A172 (cell line): ENCODE measurements around the gene MYH10. TPM values are rescaled to one million over a fixed set of nuclear protein-coding genes. Genes with fewer than 3 reads are reported as not detected.

Experiments used
- DNase-seq: peaks from one replicate; pipeline ENCODE4 v3.0.0-alpha.2; 2015; ENCODE audit warnings: low spot score
- total RNA-seq: library from RNA; depleted of rRNA; stranded (reverse); fragments of >200 nt; shearing (Covaris generic); gene quantifications from 2 replicates; pipeline ENCODE4 v1.2.3, GENCODE V29; 2014

MYH10 gene
- total RNA-seq, 1 experiment from 2014 or later, result 72.1 TPM

GRCh38 chr17:8494506-8495111 is 135.9 kb downstream of the MYH10 start:
- DNase-seq, result no peak

DNA sequence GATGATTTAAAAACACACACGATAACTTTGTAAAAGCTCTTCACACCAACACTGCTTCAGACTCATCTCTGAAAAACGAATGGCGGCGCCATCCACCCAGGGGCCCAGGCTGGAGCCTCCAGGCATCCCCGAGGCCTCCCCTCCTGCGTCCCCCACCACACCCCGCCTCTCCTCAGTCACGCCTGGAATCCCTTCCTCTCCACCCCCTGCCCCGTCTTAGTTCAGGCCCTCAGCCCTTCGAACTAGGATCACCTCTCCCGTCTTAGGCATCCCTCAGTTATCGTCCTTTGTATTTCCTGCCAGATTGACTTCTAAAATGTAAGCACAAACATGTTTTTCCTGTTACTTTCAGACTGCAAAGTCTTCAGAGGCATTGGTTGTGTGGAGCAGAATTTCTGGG is 136.5 kb downstream of the MYH10 start:
- no peak for DNase-seq

- DNase-seq, result no peak
These were observed 138.4 kb downstream of the MYH10 start for GRCh38 chr17:8492121-8492520.

DNA sequence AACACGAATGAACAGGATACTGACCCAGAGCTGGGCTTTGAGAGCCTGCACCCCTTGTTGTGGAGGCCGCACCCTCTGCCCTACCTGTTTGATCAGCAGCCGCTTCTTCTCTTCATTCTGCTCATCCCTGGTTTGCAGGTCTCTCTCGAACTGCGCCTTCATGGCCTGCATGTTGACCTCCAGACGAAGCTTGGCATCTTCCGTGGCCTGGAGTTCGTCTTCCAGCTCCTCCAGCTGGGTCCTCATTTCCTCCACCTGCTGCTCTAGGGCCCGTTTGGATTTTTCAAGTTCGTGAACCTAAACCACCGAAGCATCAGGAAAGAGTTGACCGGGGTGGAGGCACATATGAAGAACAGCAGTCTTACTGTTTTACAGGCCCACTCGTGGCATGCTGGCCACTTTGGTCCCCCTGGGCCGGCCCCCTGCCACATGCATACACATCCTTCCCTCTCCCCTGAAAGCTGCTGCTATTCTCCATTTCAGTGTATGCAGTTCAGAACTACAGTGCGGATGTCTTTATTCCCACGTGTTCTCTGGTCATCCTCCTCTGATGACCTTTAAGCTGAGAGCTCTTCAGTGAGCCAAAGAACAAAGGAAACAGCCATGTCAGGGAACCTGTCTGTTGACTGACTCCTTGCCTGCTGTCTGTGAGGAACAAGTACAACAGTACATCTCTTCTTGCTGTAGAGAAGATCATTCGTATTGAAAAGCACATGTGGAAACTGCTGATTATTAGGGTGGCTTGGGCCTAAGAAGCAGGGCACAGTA is 140.1 kb downstream of the MYH10 start:
- DNase-seq, result no peak

DNA sequence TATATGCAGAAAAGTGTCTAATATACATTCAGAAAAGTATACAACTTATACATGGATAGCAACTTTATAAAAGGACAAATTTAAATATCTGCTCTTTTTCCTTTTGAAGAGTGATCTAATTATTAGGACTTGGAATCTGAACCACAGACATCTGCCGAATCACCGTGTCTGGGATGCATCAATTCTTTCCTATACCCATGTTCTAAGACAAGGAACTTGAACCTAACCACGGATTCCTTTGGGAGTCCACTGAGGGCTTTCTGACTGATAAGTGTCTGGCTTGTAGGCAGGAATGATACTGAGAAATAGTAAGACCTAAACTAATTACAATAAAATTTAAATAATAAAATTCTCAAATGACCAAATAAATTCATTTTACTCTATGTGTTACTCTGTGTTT is 140.7 kb downstream of the MYH10 start:
- no peak for DNase-seq

GRCh38 chr17:8488901-8489300 is 141.6 kb downstream of the MYH10 start:
- peak; percentile 88 for DNase-seq

DNA sequence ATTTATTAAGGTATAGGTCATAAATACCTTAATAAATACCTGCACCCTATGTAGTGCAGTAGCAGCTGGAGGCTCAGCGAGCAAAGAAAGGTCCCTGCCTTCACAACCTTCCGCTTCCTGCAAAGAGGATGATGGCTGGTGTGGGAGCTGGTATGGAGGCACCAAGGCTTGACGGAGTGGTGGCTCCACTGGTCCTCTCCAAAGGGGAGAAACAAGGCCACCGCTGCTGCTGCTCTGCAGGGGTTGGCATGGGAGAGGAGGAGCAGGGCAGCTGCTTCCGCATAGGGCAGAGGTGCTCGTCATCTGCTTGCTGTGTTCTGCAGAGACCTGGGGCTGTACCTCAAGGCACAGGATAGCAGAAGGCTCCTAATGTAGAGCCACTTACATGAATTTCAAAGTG is 142.0 kb downstream of the MYH10 start:
- DNase-seq, result no peak

GRCh38 chr17:8487743-8488142 is 142.8 kb downstream of the MYH10 start:
- DNase-seq, result no peak

DNA sequence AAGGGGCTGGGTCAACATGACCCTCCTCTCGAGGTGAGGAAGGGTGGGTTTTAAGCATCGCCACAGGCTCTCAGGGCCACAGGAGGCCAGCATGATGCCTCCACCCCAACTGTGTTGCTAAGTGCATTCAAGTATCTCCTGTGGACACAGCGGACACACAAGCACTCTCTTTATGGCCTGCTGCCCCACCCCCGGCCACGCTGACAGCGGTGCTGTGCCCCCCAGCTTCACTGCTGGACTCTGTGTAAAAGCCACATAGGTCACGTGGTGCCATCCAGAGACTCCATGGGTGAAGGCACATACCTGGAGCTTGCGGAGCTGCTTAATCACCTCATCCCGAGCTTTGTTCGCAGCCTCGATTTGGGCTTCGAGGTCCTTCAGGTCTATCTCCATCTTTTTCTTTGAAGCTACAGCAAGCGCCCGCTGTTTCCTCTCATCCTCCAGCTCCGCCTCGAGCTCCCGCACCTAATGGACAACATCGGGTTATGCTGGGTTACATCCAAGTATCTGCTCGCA is 143.3 kb downstream of the MYH10 start:
- no peak for DNase-seq

- DNase-seq, result no peak
These were observed 145.0 kb downstream of the MYH10 start for GRCh38 chr17:8485491-8485890.

- no peak for DNase-seq
These were observed 146.1 kb downstream of the MYH10 start for GRCh38 chr17:8484465-8484864.

DNA sequence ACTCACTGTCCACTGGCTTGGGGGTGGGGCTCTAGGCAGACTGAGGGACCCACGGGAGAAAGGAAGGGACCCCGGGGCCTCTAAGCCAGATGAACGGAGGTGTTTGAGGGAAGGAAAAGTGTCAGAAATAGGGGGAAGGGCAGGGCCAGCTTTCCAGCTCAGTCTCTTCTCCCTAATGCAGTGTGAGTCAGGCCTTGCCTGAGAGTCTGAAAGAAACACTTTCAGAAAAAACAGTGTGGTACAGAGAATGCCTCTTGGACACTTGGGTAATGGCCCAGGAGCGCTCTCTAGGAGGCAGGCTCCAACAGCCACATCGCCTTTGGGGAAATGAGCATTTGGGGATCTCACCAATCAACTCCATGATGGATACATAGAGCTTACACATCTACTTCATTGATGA is 148.0 kb downstream of the MYH10 start:
- no peak for DNase-seq

GRCh38 chr17:8481703-8482102 is 148.8 kb downstream of the MYH10 start:
- no peak for DNase-seq

DNA sequence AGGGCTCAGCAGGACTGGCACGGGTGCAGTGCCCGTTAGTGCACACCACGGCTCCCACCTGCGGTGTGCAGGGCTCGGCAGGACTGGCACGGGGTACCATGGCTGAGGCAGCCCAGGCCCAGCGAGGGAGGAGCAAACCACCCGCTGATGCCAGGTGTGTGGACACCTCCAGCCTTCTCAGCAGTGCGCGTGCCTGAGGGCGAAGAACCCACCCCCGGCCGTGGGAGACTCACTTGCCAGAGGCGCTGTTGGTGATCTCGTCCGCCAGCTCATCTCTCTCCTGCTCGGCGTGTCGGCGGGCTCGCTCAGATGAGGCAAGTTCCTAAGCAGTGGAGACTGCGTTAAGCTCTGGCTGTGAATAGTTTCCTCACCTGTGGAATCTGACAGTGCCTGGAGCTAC is 149.4 kb downstream of the MYH10 start:
- no peak for DNase-seq

DNA sequence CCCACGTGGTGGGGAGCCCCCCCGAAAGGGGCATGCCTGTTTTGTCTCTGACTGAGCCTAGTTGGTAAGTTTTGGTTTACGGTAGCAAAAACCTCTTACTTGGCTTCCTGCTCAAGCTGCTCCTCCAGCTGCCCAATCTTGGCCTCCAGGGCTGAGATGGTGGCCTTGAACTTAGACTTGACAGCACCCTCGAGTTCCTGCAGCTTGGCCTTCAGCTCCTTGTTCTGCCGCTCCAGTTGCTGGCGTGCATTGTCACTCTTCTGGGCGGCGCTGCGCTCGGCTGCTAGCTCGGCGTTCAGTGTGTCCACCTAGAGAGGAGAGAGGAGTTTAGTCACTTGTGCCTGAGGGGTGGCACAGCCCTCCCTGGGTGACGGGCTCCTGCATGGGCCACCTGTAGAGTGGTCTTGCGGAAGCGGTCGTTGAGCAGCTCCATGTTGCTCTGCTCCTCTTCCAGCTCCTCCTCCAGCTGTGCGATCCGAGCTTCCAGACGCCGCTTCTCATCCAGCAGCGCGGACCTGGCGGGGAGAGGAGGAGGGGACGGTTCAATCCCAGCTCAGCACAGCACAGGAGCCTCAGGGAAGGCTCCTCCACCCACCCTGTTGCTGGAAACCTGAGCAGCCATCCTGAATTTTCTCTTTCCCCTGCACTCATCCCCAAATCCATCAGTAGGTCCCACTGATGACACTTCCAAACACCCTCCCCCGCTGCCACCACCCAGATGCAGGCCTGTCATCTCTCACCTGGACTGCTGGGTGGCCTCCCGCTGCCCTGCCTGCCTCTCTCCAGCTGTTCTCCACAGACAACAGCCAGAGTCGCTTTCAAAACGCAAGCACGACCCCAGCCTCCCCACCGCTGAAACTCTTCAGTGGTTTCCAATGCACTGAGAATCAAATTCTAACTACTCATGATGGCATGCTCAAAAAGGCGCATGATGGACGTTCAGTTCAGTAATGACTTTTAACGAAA is 150.2 kb downstream of the MYH10 start:
- DNase-seq, result no peak

GRCh38 chr17:8479431-8479947 is 151.0 kb downstream of the MYH10 start:
- no peak for DNase-seq

GRCh38 chr17:8477715-8478441 is 152.6 kb downstream of the MYH10 start:
- DNase-seq, result no peak

DNA sequence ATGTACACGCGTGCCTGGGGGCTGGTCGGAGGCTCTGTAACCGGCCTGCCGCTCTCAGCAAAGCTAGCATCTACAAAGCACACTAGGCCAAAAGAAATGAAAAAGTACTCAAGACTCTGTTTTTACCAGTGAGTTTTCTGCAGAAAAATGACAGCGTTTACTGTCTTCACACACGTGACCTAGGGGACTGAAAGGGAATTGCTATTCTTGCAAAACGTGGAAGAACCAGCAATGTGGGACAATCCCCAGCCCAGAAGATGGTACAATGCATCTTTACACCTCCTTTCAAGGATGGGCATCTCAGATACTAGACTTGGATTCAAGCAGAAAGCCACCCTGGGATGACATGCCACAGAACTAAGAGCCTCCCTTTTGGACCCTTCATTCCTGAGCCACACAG is 153.4 kb downstream of the MYH10 start:
- DNase-seq, result no peak

- DNase-seq, result no peak
These were observed 153.8 kb downstream of the MYH10 start for GRCh38 chr17:8476741-8477140.

DNA sequence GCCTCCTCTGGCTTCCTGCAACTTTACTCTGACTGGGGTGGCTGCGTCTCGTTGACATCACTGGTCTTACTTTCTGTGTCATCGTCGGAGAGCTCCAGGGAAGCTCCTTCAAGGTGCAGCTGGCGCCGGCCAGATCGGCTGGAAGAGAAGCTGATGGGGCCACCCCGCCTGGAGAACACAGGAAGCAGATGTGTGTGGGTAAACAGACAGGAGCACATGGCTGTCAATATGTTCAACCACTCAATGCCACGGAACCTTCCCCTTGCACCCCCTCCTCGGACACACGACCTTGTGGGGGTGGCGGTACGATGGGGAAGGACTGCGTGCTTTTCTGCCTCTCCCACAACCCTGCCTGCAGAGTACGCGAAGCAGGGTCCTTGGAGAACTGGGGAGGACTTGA is 154.7 kb downstream of the MYH10 start:
- DNase-seq, result no peak

GRCh38 chr17:8475227-8475626 is 155.3 kb downstream of the MYH10 start:
- DNase-seq, result no peak
